ENCODE measurements around the gene C2CD4D.

The C2CD4D gene

DNA sequence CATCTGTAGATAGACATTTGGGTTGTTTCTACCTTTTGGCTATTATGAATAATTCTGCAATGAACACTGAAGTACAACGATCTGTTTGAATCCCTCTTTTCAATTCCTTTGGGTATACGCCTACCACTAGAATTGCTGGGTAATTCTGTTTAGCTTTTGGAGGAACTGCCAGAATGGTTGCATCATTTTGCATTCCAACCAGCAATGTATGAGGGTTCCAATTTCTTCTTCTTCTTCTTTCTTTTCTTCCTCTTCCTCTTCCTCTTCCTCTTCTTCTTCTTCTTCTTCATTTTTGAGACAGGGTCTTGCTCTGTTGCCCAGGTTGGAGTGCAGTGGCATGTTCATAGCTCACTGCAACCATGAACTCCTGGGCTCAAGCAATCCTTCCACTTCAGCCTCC is 27.7 kb upstream of the C2CD4D start:
- no peak for DNase-seq (ENCODE audit: low read depth)
- in situ Hi-C loops (cut with HindIII; ENCODE audit: low sequenced_read_pairs): no loop called here
- TF ChIP-seq, protein P1, sequence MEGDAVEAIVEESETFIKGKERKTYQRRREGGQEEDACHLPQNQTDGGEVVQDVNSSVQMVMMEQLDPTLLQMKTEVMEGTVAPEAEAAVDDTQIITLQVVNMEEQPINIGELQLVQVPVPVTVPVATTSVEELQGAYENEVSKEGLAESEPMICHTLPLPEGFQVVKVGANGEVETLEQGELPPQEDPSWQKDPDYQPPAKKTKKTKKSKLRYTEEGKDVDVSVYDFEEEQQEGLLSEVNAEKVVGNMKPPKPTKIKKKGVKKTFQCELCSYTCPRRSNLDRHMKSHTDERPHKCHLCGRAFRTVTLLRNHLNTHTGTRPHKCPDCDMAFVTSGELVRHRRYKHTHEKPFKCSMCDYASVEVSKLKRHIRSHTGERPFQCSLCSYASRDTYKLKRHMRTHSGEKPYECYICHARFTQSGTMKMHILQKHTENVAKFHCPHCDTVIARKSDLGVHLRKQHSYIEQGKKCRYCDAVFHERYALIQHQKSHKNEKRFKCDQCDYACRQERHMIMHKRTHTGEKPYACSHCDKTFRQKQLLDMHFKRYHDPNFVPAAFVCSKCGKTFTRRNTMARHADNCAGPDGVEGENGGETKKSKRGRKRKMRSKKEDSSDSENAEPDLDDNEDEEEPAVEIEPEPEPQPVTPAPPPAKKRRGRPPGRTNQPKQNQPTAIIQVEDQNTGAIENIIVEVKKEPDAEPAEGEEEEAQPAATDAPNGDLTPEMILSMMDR (IDR thresholded peaks at IDR 0.05; ENCODE audit: low read depth, low read length, missing control alignments): no peak
- H3K4me3 ChIP-seq (ENCODE audit: low read depth, low read length): no peak overlapping the region

DNA sequence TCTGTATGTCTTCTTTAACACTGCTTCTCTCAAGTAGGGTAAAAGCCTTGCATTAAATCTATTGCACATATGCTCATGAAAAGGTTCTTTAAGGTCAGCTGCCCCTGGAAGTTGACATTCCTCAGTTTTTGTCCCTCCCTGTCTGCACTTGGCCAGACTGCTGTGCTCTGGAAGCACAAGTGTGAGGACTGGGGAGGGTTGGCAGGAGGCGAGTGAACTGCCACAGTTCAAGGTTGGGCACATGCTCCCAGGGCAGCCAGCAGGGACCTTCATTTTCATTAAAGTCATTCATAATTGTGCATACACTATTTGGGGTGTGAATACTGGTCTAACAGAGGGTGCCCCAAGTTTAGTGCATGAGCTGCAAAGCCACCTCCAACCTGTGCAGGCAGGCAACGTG is 24.8 kb upstream of the C2CD4D start:
- H3K4me3 ChIP-seq (ENCODE audit: low read depth, low read length): no peak overlapping the region
- TF ChIP-seq, protein P1 (IDR thresholded peaks at IDR 0.05; ENCODE audit: low read depth, low read length, missing control alignments): no peak
- no peak for DNase-seq (ENCODE audit: low read depth)
- in situ Hi-C loops (cut with HindIII; ENCODE audit: low sequenced_read_pairs): no loop called here

DNA sequence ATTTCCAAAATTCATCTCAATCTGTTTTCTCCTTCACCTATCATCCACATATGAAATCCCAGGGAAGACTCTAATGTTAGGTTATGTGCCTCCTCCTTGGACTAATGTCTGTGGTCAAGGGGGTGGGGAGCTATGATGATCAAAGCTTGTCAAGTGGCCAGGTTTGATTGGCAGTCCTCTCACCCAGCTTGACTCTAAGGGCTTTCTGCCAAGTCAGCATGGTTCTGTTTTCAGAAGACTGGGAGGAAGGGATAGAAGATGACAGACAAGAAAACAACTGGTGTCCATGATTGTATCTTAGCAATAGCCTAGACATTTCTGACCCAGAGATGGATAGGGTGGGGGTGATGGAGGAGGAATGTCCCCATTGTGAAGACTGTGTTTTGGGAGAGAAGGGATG is 23.0 kb upstream of the C2CD4D start:
- in situ Hi-C loops (cut with HindIII; ENCODE audit: low sequenced_read_pairs): no loop called here
- TF ChIP-seq, protein P1 (IDR thresholded peaks at IDR 0.05; ENCODE audit: low read depth, low read length, missing control alignments): no peak
- no peak overlapping the region for H3K4me3 ChIP-seq (ENCODE audit: low read depth, low read length)
- no peak for DNase-seq (ENCODE audit: low read depth)

DNA sequence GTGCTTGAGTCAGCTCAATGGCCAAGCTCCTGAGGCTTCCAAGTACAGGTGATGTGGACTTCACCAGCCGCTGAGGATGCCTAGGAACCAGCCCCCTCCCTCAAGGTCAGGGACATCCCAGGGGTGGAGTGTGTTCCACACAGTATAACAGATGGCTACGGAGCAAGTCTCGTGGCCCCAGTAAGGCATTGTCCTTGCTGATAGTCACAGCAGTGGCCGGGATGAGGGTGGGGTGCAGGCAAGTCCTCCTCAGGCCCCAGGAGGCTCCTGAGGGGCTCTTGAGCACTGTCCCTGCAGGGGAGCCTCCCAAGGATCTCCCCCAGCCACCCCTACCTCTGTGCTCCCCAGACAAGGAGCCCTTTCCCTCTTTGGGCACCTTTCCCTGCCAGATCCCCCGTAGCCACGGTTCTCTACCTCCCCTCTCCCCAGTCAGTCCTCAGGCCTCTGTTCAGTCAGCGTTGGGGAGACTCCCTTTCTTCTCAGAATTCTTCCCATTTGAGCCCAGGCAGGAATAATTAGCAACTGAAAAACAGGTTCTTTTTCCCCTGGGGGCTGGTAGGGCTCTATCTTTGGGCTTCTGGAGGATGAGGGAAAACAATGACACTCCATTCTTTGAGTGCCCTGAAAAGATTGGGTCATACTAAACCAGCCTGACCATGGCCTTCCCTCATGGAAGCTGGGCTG is 21.0 kb upstream of the C2CD4D start:
- H3K4me3 ChIP-seq (ENCODE audit: low read depth, low read length): no peak overlapping the region
- no peak for DNase-seq (ENCODE audit: low read depth)
- in situ Hi-C loops (cut with HindIII; ENCODE audit: low sequenced_read_pairs): no loop called here
- TF ChIP-seq, protein P1 (IDR thresholded peaks at IDR 0.05; ENCODE audit: low read depth, low read length, missing control alignments): no peak

DNA sequence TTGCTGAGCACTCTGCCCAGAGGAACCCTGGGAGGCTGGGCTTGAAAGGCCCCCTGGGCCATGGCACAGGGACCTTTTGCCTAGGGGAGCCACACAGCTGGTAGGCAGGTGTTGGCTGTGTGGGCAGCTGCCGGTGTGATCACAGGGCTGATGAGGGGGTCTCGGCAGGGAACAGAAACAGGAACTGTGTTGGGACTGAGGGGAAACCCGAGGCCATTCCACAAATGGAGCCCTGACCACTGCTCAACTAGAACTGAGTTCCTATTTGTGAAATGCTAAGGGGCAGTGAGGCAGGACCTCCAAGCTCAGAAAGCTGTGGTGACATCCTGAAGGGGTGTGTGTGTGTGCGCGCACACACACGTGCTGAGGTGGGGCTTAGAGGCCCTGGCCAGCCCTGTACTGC is 20.3 kb upstream of the C2CD4D start:
- in situ Hi-C loops (cut with HindIII; ENCODE audit: low sequenced_read_pairs): no loop called here
- TF ChIP-seq, protein P1 (IDR thresholded peaks at IDR 0.05; ENCODE audit: low read depth, low read length, missing control alignments): no peak
- DNase-seq (ENCODE audit: low read depth): no peak
- H3K4me3 ChIP-seq (ENCODE audit: low read depth, low read length): no peak overlapping the region

DNA sequence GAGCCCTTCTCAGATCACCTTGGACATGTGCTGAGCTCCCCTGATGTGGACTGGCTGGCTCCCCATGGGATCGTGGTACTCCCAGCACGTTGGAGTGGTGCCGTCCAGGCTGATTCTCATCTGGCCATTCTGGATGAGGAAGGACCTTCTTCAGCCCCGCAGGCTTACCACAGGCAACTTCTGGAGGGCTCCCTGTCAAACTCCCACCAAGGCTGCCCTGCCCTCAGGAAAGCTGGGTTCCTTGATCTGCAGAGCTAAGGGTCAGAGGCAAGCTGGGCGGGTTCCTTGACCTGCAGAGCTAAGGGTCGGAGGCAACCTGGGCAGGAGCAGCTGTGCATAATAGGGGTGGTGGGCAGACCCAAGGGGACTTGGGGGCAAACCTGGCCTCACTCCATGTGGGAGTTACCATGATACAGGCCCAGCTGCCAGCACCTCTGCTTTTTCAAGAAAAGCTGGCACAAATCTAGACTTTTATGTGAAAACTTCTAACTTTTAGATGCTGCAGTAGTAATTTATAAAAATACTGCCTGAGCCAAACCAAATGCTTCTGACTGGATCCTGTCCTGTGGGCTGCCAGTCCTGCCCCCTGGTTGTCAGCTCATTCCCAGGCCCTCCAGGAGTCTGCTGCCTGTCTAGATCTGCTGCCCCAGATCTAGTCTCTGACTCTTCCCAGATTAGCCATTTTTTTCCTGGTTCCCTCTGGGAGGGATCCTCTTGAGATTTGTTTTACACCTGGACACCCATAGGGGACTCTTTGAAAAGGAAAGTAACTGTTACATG is 19.5 kb upstream of the C2CD4D start:
- TF ChIP-seq, protein P1 (IDR thresholded peaks at IDR 0.05; ENCODE audit: low read depth, low read length, missing control alignments): no peak
- in situ Hi-C loops (cut with HindIII; ENCODE audit: low sequenced_read_pairs): no loop called here
- H3K4me3 ChIP-seq (ENCODE audit: low read depth, low read length): no peak overlapping the region
- no peak for DNase-seq (ENCODE audit: low read depth)

Data from astrocyte of the cerebellum (primary cell).